IPS DF 6.9 (cell line): Measurements from ENCODE around the gene NLGN4Y.

Experiments
- DNase-seq: peaks from one replicate; pipeline ENCODE4 v3.0.0-alpha.2; 2013; ENCODE audit warnings: low read depth, low spot score
- H3K27ac ChIP-seq: one replicate; pipeline ENCODE4 v1.5.1; 2013; ENCODE audit warnings: low read length, control low read depth
- H3K27me3 ChIP-seq: 2 replicates; pipeline ENCODE4 v1.6.1; 2013; ENCODE audit warnings: mild to moderate bottlenecking, low read length; ENCODE audit not compliant: control insufficient read depth, insufficient read depth
- H3K36me3 ChIP-seq: 2 replicates; pipeline ENCODE4 v1.6.1; 2013; ENCODE audit warnings: low read length; ENCODE audit not compliant: control insufficient read depth, insufficient read depth
- H3K4me1 ChIP-seq: 2 replicates; pipeline ENCODE4 v1.6.1; 2013; ENCODE audit warnings: low read length; ENCODE audit not compliant: control insufficient read depth, insufficient read depth
- H3K4me3 ChIP-seq: 2 replicates; pipeline ENCODE4 v1.5.1; 2013; ENCODE audit warnings: mild to moderate bottlenecking, low read length
- H3K9me3 ChIP-seq: 2 replicates; pipeline ENCODE4 v1.6.1; 2013; ENCODE audit warnings: low read length, inconsistent platforms; ENCODE audit not compliant: control insufficient read depth, insufficient read depth
- WGBS: extraction: QIAGEN DNeasy Blood & Tissue Kit; methylation state at CpG from one replicate; pipeline ENCODE4 v1.1.7; 2013; ENCODE audit warnings: mixed read lengths, missing lambda C conversion rate; ENCODE audit not compliant: insufficient read length, insufficient coverage; 5-methylcytosine and 5-hydroxymethylcytosine counted together

The NLGN4Y gene

GRCh38 chrY:14524272-14525231, at the start of gene NLGN4Y:
NLGN4Y (plus strand) TSS chrY:14524529; CDS start chrY:14622120, 97,591 bp downstream.
- Histone ChIP-seq H3K27ac (no peak within 1 kb of the TSS), H3K27me3 (no peaks in the 10 kb centered on the region), H3K9me3 (no peaks in the 10 kb centered on the region), H3K4me1 (no peaks in the 10 kb centered on the region), H3K4me3 (peak within 1 kb of the TSS; percentile 61; the same call in 1 of the 2 replicates), H3K36me3 (no peaks in the 10 kb centered on the region)
- no peak for DNase-seq
- WGBS, result no CpG with 5 or more reads among the region's 65 CpGs

DNA sequence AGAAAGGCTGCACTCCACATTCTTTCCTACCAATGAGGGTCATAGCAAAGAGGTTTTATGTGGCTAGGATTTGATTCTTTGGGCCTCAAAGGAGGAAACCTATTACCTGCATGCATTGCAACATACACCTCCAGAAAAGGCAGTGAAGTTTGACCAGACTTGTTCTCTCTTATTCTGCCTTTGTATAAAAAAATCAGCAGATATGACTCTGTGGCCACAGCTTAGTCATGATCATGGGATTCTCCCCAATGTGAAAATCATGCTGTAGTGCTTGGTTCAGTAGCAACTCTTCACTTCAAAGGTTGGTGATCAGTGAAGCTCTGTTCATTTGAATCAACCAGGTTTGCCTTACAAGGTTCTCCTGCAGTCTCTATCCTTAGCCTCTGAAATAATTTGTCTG, 38.4 kb upstream of the NLGN4Y start:
- H3K4me1 ChIP-seq, result no peaks in the 10 kb centered on the region
- H3K27ac ChIP-seq, result no peak overlapping the region
- no peaks in the 10 kb centered on the region for H3K9me3 ChIP-seq
- DNase-seq, result no peak
- H3K4me3 ChIP-seq, result no peak overlapping the region
- H3K27me3 ChIP-seq, result no peaks in the 10 kb centered on the region
- no peaks in the 10 kb centered on the region for H3K36me3 ChIP-seq

DNA sequence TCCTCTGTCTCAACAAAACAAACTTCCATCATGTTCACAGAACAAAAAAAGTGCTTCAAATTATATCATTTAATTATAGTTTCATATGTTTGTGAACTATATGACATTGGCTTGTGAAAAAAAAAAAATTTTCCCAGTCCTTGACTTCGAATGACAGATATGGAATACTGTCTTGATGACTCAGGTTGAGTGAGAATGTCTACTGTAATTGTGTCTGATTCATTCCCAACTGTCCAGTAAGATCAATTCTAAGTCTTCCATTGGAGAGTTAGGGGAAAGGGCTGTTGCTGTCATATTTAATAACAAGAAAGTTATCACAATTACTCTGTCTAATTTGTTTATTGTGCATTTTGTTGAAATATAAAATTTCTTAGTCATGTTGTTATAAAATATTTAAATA, 34.1 kb upstream of the NLGN4Y start:
- DNase-seq, result no peak
- Histone ChIP-seq H3K4me1 (no peaks in the 10 kb centered on the region), H3K27me3 (no peaks in the 10 kb centered on the region), H3K9me3 (no peaks in the 10 kb centered on the region), H3K4me3 (no peak overlapping the region), H3K36me3 (no peaks in the 10 kb centered on the region), H3K27ac (no peak overlapping the region)
- no CpG with 5 or more reads among the region's 1 CpG for WGBS

- Histone ChIP-seq H3K4me3 (no peak overlapping the region), H3K4me1 (no peaks in the 10 kb centered on the region), H3K9me3 (no peaks in the 10 kb centered on the region), H3K27me3 (no peaks in the 10 kb centered on the region), H3K36me3 (no peaks in the 10 kb centered on the region), H3K27ac (no peak overlapping the region)
- WGBS, result no CpG with 5 or more reads among the region's 2 CpGs
- DNase-seq, result no peak
Measured at GRCh38 chrY:14498071-14498470, 26.3 kb upstream of the NLGN4Y start.

- H3K27ac ChIP-seq, result no peak overlapping the region
- no peaks in the 10 kb centered on the region for H3K27me3 ChIP-seq
- no CpG with 5 or more reads among the region's 2 CpGs for WGBS
- H3K36me3 ChIP-seq, result no peaks in the 10 kb centered on the region
- H3K4me3 ChIP-seq, result no peak overlapping the region
- no peaks in the 10 kb centered on the region for H3K4me1 ChIP-seq
- no peaks in the 10 kb centered on the region for H3K9me3 ChIP-seq
- no peak for DNase-seq
Measured at GRCh38 chrY:14504592-14504991, 19.7 kb upstream of the NLGN4Y start.

GRCh38 chrY:14522379-14522950, 1.9 kb upstream of the NLGN4Y start:
- DNase-seq, result no peak
- Histone ChIP-seq H3K4me1 (no peaks in the 10 kb centered on the region), H3K4me3 (peak overlapping the region; percentile 31; the same call in 1 of the 2 replicates), H3K36me3 (no peaks in the 10 kb centered on the region), H3K27me3 (no peaks in the 10 kb centered on the region), H3K9me3 (no peaks in the 10 kb centered on the region), H3K27ac (no peak overlapping the region)
- WGBS, result no CpG with 5 or more reads among the region's 14 CpGs

DNA sequence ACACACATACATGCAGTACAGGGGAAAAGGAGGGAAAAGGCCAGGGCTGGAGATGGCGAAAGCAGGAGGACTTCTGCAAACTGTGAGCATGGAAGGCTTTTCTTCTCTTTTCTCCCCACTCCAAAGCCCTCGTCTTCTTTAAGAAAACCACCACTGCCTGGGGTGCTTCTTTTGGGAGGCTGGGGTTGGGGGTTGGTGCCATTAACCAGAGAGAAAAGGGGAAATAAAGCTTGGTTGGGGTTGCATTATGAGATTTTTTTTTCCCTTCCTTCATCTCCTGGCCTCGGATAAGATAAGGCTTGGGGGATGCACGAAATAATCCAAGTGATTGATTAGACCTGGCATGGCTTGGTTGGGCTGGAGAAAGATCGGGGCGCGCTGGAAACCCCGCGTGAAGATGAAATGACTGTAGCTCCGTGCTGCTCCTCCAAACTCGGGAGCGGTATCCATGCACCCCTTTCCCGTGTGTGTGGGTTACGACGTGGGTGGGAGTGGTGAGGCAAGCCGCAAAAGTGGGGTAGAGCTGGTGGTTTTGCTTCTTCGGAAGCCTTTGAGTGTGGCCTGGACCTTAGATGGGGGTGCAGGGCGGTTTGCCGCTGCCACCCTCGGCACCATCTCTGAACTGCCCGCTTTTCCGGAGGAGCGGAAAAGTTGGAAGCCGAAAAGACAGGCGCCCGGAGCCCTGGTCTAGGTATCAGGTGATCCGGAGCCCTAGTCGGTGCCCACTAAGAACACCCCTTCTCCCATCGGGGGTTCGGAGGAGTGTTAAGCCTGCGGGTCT, 648 bp upstream of the NLGN4Y start:
- H3K27ac ChIP-seq, result no peak overlapping the region
- no peaks in the 10 kb centered on the region for H3K36me3 ChIP-seq
- H3K9me3 ChIP-seq, result no peaks in the 10 kb centered on the region
- H3K4me3 ChIP-seq, result peak overlapping the region; percentile 61; the same call in 1 of the 2 replicates
- H3K4me1 ChIP-seq, result no peaks in the 10 kb centered on the region
- DNase-seq, result no peak
- no CpG with 5 or more reads among the region's 31 CpGs for WGBS
- H3K27me3 ChIP-seq, result no peaks in the 10 kb centered on the region

DNA sequence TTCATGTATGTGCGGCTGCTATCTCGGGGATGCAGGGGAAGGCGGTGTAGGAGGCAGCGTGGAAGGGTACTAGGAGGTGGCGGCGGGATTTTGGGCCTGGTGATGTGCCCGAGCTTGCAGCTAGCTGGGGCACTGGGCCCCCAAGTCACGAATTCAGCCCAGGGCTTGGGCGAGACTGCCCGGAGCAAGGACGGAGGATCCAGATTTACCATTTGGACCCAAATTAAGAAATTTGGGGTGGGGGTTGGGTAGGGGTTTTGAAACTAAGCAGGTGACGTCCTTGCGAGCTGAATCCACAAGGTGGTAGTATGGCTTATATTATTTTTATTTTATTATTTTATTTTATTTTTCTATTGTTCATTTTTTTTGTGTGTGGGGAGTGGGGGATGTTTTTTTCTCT, 986 bp downstream of the NLGN4Y start:
- peak overlapping the region; percentile 61; the same call in 1 of the 2 replicates for H3K4me3 ChIP-seq
- no peaks in the 10 kb centered on the region for H3K4me1 ChIP-seq
- no peaks in the 10 kb centered on the region for H3K27me3 ChIP-seq
- H3K27ac ChIP-seq, result no peak overlapping the region
- no peaks in the 10 kb centered on the region for H3K36me3 ChIP-seq
- DNase-seq, result no peak
- no CpG with 5 or more reads among the region's 13 CpGs for WGBS
- H3K9me3 ChIP-seq, result no peaks in the 10 kb centered on the region

- Histone ChIP-seq H3K4me1 (no peaks in the 10 kb centered on the region), H3K27ac (no peak overlapping the region), H3K9me3 (no peaks in the 10 kb centered on the region), H3K4me3 (no peak overlapping the region), H3K27me3 (no peaks in the 10 kb centered on the region), H3K36me3 (no peaks in the 10 kb centered on the region)
- DNase-seq, result no peak
- no CpG with 5 or more reads among the region's 7 CpGs for WGBS
Measured at GRCh38 chrY:14528361-14528760, 4.0 kb downstream of the NLGN4Y start.

DNA sequence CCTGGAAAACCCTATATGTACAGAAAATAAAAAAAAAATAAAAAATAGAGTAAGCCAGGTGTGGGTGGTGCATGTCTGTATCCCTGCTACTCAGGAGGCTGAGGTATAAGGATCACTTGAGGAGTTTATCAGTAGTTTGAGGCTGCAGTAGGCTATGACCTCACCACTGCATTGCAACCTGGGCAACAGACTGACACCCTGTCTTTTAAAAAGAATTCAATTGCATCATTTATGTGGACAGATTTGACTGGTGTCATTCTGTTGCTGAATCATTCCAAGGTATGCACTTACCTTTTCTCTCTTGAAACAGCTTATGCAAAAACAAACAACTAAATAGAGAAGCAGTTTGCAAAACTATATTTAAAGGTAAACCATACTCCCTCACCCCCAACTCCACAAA, 12.4 kb downstream of the NLGN4Y start:
- H3K4me1 ChIP-seq, result no peaks in the 10 kb centered on the region
- no peak overlapping the region for H3K27ac ChIP-seq
- DNase-seq, result no peak
- no peak overlapping the region for H3K4me3 ChIP-seq
- H3K27me3 ChIP-seq, result no peaks in the 10 kb centered on the region
- H3K9me3 ChIP-seq, result no peaks in the 10 kb centered on the region
- H3K36me3 ChIP-seq, result no peaks in the 10 kb centered on the region
